Stromal cell of bone marrow (primary cell): ENCODE measurements around the gene MLLT3.
"Not testable (repeated sequence)": the region's sequence is repeated elsewhere in the genome, so short reads cannot be mapped to it uniquely, and the experiment has no call there.

ENCODE experiments used
- DNase-seq: peaks from one replicate; pipeline ENCODE4 v3.0.0-alpha.2; 2012; ENCODE audit warnings: low read depth

Gene MLLT3

DNA sequence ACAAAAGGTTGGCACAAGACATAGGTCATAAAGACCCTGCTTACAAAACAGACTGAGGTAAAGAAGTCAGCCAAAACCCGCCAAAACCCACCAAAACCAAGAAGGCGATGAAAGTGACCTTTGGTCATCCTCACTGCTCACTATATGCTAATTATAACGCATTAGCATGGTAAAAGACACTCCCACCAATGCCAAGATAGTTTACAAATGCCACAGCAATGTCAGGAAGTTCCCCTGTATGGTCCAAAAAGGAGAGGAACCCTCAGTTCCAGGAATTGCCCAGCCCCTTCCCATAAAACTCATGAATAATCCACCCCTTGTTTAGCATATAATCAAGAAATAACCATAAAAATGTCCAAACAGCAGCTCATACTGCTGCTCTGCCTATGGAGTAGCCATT, 27.7 kb downstream of the MLLT3 start:
- no peak for DNase-seq

DNA sequence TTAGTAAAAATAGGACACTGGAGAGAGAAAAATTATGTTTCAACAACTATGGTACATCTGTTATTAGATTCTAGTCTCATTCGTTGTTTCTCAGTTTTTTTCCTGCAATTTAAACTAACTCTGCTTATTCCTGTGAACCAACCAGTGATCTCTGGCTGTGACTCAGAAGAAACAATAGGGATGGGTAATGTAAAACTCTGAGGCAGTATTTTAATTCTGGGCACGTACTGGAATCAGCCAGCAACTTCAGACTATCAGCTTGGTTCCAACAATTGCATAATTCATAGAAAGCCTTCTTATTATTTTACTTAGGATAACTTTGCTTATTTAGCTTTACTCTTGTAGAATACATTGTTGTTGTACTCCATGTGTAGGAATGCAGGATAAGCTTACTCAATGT, 28.8 kb downstream of the MLLT3 start:
- DNase-seq: peak; percentile 67

DNA sequence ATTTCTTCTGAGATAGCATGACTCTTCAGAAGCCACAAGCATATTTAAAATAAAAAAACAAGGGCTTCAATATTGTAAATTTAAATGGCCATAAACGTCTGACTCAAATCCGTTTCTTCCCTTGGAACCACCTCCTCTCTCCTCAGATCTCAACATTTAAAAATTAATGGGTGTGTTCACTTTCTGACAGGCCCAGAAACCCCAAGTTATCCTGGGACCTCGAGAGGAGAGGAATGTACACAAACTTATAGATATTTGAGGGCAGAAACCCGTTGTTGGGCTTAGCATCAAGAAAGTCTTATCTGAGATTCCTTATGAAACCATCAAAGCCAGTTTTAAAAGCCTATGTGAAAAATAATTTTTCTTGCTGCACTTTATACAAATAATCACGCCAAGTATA, 29.2 kb downstream of the MLLT3 start:
- no peak for DNase-seq

DNA sequence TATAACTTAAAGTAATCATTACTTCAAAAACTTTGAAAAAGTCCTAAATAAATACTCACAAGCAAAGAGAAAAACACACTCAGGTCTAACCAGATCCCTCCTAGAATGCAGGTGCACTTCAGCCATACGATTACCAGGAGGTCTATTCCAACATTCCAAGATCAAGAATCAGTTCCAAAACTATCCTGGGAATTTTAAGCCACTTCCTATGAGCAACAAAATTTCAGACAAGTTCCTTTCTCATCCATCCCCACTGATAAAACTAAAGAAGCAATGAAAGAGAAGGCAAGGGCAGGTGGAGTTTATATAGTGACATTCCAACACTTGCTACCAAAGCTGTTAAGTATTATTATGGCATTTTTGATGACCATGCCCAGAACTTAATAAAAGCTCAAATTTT, 29.6 kb downstream of the MLLT3 start:
- no peak for DNase-seq

DNA sequence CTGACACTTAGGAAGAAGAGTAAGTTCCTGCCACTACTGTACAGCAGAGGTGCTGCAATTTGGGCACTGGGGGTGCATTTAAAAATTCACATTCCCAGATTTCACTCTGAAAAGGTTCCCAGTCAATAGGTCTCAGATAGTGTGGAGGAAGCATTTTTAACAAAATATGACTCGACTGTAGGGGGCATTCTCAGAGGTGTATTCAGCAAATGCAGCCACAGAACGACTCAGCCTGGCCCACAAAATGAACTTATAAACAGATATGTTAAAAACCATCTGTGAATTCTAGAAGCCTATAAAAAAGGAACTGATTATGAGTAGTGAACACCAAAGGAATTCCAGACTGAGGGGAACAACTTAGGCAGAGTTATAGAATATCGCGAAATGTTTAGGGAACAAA, 31.1 kb downstream of the MLLT3 start:
- no peak for DNase-seq

DNA sequence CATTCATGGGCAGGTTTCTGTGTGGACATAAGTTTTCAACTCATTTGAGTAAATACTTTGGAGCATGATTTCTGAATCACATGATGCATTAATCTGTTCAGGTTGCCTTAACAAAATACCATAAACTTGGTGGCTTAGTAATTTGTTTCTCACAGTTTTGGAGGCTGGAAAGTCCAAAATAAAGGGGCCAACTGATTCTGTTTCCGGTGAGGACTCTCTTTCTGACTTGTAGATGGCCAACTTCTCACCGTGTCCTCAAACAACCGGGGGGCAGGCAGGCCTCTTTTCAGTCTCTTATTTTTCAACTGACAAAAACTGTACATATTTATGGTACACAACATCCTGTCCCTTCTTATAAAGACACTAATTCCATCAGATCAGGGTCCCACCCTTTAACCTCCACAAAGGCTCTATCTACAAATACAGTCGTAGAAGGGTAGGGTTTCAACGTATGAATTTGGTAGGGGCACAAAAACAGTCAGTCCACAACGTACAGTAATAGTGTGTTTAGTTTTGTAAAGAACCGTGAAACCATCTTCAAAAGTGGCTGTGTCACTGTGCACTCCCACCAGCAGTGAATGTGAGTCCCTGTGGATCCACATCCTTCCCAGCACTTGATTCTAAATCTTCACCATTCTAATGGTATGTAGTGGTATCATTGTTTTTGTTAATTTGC, 37.2 kb downstream of the MLLT3 start:
- no peak for DNase-seq

DNA sequence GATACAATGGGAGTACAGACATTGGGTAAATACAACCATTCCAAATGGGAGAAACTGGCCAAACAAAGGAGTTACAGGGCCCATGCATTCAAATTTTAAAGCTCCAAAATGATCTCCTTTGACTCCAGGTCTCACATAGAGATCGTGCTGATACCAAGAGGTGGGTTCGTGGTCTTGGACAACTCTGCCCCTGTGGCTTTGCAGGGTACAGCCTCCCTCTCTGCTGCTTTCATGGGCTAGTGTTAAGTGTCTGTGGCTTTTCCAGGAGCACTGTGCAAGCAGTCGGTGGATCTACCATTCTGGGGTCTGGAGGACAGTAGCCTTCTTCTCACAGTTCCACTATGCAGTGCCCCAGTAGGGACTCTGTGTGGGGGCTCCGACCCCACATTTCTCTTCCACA, 39.2 kb downstream of the MLLT3 start:
- DNase-seq: not testable (repeated sequence)

DNA sequence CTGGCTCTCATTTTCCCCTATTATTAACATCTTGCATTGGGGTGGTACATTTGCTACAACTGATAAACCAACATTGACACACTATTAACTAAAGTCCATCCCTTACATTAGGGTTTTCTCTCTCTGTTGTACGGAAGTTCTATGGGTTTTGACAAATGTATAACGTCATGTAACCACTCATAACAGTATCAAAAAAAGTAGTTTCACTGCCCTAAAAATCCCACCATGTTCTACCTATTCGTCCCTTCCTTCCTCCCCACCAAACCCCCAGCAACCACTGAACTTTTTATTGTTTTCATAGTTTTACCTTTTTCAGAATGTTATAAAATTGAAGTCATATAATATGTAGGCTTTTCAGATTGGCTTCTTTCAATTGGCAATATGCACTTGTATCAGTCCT, 40.1 kb downstream of the MLLT3 start:
- no peak for DNase-seq

DNA sequence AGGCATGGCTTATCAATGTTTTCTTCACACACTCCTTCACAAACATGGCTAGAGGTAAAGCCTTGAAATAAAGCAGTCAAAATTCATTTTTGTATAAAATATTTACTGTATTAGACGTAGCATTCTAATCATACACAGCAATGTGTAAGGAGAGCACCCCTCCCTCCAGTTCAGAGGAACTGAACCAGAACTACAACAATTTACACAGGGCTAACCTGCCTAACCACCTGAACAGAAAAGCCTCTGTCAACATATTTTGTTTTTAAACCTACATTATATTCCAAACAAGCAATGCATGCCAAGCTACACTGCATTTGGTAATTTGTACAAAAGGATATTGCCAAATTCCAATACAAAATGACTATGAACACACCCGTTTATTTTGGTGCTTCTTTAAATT, 41.6 kb downstream of the MLLT3 start:
- no peak for DNase-seq

DNA sequence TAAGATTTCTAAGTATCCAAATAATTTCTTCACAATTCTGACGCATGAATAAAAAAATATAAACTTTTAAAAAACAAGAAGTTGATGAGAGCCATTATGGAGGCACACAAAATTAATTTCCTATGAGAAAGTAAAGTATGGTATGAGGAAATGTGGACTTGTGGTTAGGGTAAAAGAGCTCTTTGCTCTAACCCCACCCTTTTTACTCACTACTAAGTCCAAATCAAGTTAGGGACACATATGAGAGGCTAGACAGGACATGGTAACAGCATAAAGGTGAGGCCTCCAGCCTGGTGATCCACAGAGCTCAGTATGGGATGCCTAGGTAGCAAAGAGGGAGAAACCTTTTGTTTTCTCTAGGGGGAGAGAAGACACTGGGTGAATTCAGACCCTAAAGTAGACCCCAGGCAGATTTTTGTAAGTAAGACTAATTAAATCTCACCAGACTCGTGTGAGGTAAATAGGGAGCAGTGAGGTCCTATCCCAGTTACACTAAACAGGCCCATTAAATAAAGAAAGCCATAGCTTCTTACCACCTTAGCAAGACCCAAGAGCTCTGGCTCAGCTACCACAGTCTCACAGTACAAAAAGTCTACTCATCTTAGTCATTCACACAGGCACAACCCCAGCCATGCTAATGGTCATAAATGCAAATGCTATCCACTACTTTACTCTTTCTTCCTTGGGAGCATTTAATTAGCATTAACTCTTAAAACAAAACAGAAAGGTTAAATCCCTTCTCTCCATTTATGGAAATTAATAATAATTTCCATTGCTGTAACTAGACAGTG, 42.6 kb downstream of the MLLT3 start:
- no peak for DNase-seq

DNA sequence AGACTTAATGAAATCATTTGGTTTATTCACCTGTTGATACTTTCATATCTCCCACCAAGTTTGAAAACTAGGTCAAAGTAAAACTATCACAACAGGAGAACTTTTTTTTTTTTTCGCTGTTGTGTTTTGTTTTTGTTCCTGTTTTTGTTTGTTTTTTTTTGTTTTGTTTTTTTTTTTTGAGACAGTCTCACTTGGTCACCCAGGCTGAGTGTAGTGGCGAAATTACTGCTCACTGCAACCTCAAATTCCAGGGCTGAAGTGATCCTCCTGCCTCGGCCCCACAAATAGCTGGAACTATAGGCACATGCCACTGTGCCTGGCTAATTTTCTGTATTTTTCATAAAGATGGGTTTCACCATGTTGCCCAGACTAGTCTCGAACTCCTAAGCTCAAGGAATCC, 49.3 kb downstream of the MLLT3 start:
- no peak for DNase-seq

DNA sequence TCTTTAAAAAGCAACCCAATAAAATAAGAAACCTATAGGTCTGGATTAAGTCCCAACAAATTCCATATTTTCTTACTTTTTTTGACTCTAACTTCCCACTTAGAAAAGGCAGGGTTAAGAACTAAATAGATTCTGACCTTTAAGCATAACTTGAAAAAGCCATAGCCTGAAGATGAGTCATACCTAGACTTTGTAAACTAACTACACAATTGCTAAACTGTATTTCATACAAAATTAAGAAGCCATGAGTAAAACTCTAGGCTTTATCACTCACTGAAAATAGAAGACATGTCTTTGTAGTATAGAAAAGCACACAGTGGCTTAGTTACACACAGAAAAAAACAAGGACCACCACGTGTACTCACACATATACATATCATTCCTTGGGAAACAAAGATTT, 51.5 kb downstream of the MLLT3 start:
- no peak for DNase-seq

DNA sequence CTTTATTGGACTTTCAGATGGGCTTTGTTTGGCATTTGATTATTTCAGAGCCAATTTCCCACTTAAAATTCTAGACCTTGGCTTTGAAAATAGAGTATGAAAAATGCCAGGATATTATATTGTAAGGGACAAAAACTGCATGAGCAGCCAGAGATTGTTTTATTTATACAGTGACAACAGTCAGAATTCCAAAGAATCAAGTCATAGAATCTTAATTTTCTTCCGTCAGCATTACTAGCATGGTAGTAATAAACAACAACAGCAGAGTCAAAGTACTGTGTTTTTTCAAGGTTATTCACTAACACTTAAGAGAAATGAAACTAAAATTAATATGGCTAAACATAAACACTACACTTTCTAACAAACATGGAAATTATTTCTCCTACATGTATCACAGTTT, 52.2 kb downstream of the MLLT3 start:
- DNase-seq: no peak

DNA sequence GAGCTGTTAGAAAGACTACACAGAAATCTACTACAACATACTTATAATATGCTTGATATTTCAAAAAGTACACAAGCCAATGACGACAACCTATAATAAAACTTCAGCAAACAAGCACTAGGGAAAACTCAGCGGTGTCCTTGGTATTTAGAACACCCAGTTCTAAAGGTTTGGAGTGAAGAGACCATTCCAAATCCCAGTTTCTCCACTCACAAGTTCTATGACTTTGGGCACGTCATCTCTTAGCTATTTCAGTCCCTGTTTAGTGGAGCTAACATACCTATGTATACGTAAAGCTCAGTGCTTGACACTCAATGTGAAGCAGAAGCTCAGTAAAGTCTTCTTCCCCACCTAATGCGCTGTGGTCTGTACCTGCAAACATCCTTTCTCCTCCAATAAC, 52.8 kb downstream of the MLLT3 start:
- no peak for DNase-seq

DNA sequence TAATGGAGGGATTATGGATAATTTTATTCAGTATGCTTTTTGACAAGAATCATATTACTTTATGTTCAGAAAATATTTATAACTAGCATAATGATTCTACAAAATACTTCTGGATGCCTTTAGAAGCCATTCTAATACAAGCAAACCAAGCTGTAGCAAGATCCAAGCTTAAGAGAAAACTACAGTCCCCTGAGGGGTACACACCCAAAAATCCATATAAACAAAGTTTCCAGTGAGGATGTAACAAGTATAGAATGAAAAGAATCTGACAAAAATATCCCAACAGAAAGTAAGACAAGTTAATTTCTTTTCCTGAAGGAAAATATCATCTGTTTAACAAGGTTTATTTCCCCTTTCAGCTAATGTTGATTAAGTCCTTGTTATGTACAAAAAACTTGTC, 53.9 kb downstream of the MLLT3 start:
- DNase-seq: no peak

DNA sequence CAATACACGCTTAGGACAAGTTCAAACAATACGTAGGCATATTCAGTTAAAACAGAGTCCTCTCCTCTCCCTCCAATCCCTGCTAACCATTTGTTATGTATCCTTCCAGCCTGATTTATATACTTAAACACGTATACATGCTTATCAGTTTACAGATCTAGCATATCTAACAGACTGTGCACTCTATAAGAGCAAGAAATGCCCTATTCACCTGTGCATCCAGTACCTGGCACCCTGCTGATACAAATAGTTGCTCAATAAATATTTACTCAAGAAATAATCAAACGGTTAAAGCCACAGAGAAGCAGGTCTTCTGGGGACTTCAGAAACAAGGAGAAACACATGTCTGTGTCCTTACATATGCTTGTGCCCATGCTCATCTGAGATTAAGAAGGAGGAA, 55.9 kb downstream of the MLLT3 start:
- no peak for DNase-seq

DNA sequence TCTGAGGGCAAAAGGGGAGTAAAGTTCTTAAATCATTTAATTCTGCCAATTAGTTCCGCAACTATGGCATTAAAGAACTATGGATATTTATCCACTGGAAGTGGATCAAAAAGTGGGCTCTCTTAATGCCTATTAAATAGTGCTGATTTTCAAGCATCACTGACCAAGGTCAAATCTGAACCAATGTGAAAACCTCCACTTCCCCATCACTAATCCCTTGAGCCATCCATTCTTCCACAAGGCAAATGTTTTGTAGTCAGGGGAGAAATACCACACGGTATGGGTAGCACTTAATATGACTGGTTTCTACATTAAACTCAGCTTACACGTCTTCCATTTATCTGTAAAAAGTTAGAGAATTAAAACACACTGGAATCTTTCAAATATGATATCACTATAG, 57.6 kb downstream of the MLLT3 start:
- no peak for DNase-seq

DNA sequence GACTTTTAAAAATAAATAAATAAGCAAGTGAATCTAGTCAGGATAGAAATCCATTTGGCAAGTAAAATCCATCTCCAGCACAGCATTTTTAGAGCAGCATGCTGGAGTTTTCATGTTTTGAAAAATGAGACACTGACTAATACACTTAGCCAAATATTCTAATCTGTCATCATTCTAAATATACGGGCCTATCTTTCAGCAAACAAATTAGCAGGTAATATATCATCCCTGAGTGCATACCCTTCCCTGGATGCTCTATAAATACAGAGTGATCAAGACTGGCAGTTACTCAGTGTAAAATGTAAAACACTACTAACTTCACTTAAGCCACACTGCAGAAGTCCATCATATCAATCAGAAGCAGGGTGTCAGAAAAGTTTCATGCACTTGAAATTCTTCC, 58.4 kb downstream of the MLLT3 start:
- DNase-seq: no peak

DNA sequence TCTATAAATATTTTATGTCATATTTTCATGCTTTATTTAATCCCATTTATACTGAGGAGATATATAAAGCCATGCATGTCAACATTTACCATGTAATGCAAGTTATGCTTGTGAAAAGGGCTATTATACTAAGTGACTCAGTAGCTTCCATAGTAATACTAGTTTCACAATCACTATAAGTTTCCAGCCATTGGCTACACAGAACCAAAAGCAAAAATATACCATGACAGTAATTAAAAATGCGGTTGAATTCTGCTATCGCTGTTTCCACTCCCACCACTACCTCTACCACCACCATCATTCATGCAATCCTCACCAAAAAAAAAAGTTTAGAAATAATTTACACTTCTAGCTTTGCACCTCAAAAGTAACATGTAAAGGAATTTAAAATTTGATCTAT, 60.2 kb downstream of the MLLT3 start:
- DNase-seq: no peak

DNA sequence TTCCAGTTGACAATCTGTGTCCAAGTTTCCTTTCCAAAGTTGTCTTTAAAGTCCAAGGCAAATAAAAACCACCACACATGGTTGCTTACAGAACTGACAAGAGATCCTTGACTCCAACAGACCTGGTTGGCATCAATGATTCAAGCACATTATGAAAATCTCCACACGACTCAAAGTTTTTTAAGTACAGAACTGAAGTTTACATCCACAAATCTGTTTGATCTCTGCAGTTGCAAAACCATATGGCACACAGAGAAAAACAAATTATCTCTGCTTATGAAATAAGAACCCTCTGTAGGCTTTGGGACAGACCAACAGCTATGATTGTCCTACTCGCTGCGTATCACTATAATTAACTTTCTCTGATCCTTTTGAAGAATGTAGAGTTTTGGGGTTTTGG, 60.8 kb downstream of the MLLT3 start:
- DNase-seq: no peak

DNA sequence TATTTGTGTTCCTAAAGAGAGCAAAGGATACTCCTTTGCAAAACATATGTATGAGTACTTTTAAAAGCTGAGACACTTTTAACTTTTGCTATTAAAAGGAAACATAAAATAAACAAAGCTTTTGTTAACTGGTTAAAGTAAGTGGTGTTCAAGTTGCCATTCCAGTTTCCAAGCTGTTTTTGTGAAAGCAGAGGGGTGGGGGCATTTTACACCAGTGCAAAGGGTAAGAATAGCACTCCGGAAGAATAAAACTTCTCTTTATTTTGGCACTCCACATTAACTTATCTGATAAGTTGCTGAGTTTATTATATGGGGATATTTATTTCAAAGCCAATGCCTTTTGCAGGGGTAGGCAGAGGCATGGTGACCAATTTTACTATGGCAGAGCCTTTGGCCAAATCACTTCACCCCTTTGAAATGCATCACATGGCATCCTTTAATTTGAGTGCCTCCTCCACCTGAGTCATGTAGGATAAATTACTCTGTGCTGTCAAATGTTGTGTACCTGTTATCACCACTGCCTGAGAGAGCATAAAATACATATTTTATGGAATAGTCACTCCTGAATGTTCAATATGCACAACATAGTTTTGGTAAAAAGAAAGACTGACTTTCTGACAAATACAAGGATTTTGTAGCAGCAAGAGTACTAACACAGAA, 62.9 kb downstream of the MLLT3 start:
- no peak for DNase-seq

DNA sequence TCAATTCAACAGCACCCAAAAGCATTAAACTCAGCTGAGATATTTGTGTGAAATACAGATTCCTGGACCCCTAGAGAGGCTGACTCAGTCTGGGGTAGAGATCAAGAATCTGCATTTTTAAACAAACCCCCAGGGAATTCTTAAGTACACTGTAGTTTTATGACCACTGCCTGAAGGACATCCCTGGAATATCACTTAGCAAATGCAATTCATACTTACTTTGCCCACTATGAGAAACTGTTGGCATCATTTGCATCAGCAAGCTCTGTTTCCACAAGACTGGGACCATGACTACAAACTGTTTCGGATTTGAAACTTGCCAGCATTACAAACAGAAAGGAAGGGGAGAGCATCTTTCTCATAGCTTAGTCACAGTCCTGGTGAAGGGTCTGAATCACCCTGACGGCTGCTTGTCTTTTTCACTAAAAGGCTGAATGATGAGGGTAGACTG, 63.7 kb downstream of the MLLT3 start:
- peak; percentile 96 for DNase-seq

DNA sequence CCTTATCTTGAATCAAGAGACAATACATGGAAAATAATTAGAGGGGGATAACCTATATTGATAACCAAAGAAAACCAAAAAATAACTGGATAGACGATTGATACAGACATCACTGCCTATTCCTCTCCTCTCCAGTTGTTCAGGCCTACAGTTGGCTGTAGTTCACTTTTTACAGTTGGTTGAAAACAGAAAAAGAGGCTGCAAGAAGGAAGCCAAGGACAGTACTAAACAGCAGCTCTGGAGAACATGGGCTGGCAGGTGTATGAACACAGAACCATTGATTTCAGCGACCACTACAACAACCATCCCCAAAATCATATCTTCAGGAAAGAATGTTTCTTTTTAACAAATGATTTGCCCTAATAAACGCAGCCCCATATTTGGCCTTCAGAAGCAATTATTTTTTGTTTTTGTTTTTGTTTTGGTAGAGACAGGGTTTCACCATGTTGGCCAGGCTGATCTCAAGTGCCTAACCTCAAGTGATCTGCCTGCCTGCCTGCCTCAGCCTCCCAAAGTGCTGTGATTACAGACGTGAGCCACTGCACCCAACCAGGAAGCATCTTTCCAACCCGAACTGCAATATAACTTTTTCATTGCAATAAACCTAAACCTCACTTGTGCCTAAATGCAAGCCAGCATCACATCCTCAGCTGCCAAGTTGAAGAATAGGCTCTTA, 64.3 kb downstream of the MLLT3 start:
- no peak for DNase-seq
